Neural progenitor cell (in vitro differentiated cells): ENCODE data around the gene BCAS3.

Experiments
- EZH2 ChIP-seq: fragments of 200-600 bp; sonication (generic); IDR thresholded peaks from 2 replicates; pipeline ENCODE4 v1.6.1; 2017; ENCODE audit warnings: antibody characterized with exemption, mild to moderate bottlenecking, moderate library complexity
- EZH2phosphoT487 ChIP-seq: fragments of 200-600 bp; sonication (generic); IDR thresholded peaks from 2 replicates; pipeline ENCODE4 v1.6.1; 2017; ENCODE audit warnings: antibody characterized with exemption
- TF ChIP-seq, protein P1 (sequence below): fragments of 200-600 bp; sonication (generic); IDR thresholded peaks from 2 replicates; pipeline ENCODE4 v1.5.1; 2017; ENCODE audit warnings: antibody characterized with exemption, mild to moderate bottlenecking

DNA sequence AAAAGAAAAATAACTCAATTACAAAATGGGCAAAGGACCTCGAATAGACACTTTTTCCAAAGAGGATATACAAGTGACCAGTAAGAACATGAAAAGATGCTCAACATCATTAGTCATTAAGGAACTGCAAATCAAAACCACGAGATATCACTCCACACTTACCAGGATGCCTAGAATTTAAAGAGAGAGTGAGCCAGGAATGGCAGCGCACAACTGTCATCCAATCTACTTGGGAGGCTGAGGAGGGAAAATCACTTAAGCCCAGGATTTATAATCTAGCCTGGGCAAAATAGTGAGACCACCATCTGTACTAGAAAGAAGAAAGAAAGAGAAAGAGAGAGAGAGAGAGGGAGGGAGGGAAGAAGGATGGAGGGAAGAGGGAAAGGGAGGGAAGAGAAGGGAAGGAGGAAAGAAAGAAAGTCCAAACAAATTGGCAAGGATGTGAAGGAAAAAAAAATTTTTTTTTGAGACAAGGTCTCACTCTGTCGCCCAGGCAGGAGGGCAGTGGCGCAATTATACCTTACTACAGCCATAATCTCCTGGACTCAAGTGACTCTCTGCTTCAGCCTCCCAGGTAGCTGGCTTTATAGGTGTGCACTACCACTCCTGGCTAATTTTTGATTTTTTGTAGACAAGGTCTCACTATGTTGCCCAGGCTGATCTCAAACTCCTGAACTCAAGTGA lies 744.6 kb downstream of the BCAS3 start:
- TF ChIP-seq, protein P1, sequence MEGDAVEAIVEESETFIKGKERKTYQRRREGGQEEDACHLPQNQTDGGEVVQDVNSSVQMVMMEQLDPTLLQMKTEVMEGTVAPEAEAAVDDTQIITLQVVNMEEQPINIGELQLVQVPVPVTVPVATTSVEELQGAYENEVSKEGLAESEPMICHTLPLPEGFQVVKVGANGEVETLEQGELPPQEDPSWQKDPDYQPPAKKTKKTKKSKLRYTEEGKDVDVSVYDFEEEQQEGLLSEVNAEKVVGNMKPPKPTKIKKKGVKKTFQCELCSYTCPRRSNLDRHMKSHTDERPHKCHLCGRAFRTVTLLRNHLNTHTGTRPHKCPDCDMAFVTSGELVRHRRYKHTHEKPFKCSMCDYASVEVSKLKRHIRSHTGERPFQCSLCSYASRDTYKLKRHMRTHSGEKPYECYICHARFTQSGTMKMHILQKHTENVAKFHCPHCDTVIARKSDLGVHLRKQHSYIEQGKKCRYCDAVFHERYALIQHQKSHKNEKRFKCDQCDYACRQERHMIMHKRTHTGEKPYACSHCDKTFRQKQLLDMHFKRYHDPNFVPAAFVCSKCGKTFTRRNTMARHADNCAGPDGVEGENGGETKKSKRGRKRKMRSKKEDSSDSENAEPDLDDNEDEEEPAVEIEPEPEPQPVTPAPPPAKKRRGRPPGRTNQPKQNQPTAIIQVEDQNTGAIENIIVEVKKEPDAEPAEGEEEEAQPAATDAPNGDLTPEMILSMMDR = no peak
- TF ChIP-seq EZH2 (no peak), EZH2phosphoT487 (no peak)
